Panc1 (cell line): ENCODE results near the gene LTA4H. TPM values are rescaled to one million over a fixed set of nuclear protein-coding genes. Genes with fewer than 3 reads are reported as not detected.

Source experiments
- ATAC-seq: fragments of 200-7000 bp; cut with Tn5 transposase; 2 replicates; pipeline ENCODE4 v1.9.1; 2020; ENCODE audit warnings: mild to moderate bottlenecking, moderate library complexity
- BruUV-seq: library from RNA; stranded (reverse); fragments of 400-500 nt; replicated peaks from 2 replicates; lab custom pipeline; 2021; lab: Mats Ljungman, UMichigan
- CTCF ChIA-PET: fragments of 300-600 bp; sonication (Branson Sonifier 250); formaldehyde crosslinking; loops from one replicate; lab custom pipeline; 2022; ENCODE audit warnings: antibody characterized with exemption; lab: Charles Lee
- POLR2A ChIA-PET: fragments of 300-600 bp; sonication (Branson Sonifier 250); formaldehyde crosslinking; loops from one replicate; lab custom pipeline; 2022; ENCODE audit warnings: antibody characterized with exemption; lab: Charles Lee
- DNase-seq: peaks from one replicate; pipeline ENCODE4 v3.0.0-alpha.2; 2010; ENCODE audit warnings: low read depth, low spot score
- H3K27ac ChIP-seq: 2 replicates; pipeline ENCODE4 v1.5.1; 2011; ENCODE audit warnings: mild to moderate bottlenecking, low read length, inconsistent platforms
- H3K27me3 ChIP-seq: fragments of 200-500 bp; sonication (Bioruptor generic); 2 replicates; pipeline ENCODE4 v1.6.0; 2014; ENCODE audit warnings: low read length, inconsistent platforms; ENCODE audit not compliant: control insufficient read depth, insufficient read depth
- H3K36me3 ChIP-seq: fragments of 200-500 bp; sonication (Bioruptor generic); 2 replicates; pipeline ENCODE4 v1.5.1; 2014; ENCODE audit warnings: inconsistent platforms, mild to moderate bottlenecking, low read length, moderate library complexity; ENCODE audit not compliant: control insufficient read depth, insufficient read depth
- H3K4me1 ChIP-seq: 2 replicates; pipeline ENCODE4 v1.5.1; 2011; ENCODE audit warnings: inconsistent platforms, mild to moderate bottlenecking, low read length, moderate library complexity; ENCODE audit not compliant: control insufficient read depth, insufficient read depth
- H3K4me3 ChIP-seq, 2 experiments: 2 replicates each; pipeline ENCODE4 v1.5.1; 2011 to 2012; ENCODE audit warnings: low read depth in 2 of 2, low read length in 2 of 2, mild to moderate bottlenecking in 2 of 2, inconsistent platforms in 1 of 2, moderate library complexity in 1 of 2
- H3K9me3 ChIP-seq: fragments of 200-500 bp; sonication (Bioruptor generic); 2 replicates; pipeline ENCODE4 v1.5.1; 2014; ENCODE audit warnings: low read depth, mild to moderate bottlenecking, inconsistent platforms, low read length, moderate library complexity; ENCODE audit not compliant: control insufficient read depth, insufficient read depth
- POLR2AphosphoS5 ChIP-seq: IDR thresholded peaks from 2 replicates; pipeline ENCODE4 v1.6.1; 2012; ENCODE audit warnings: mild to moderate bottlenecking, low read depth, low read length, moderate library complexity
- SIN3A ChIP-seq: IDR thresholded peaks from 2 replicates; pipeline ENCODE4 v1.6.1; 2012; ENCODE audit warnings: low read depth, mild to moderate bottlenecking, low read length, moderate library complexity, borderline replicate concordance; ENCODE audit not compliant: insufficient read depth
- TCF7L2 ChIP-seq: IDR thresholded peaks from 2 replicates; pipeline ENCODE4 v1.6.1; 2011; ENCODE audit warnings: mild to moderate bottlenecking, low read depth, low read length, inconsistent platforms
- in situ Hi-C: cut with HindIII; loops from 2 replicates; pipeline ENCODE4 v1.10.0; 2016; ENCODE audit warnings: low sequenced_read_pairs, low pct_unique_long_range_greater_than_20kb
- intact Hi-C: fragments of 100-400 bp; cut with micrococcal nuclease; formaldehyde crosslinking; loops from one replicate; pipeline ENCODE4 v1.10.0; 2022; ENCODE audit not compliant: unreplicated experiment
- total RNA-seq: library from RNA; stranded (reverse); gene quantifications from one replicate; pipeline ENCODE4 v1.2.1, GENCODE V29; 2021; ENCODE audit not compliant: unreplicated experiment
- TF ChIP-seq, protein P1 (sequence below): fragments of 450-650 bp; IDR thresholded peaks from 2 replicates; pipeline ENCODE4 v1.5.1; 2017; ENCODE audit warnings: mild to moderate bottlenecking
- TF ChIP-seq, protein P2 (sequence below), 2 experiments: IDR thresholded peaks; 2 replicates each; pipeline ENCODE4 v1.6.1; 2011 to 2012; ENCODE audit warnings: low read depth in 2 of 2, control low read depth in 1 of 2, low read length in 1 of 2, mild to moderate bottlenecking in 1 of 2, moderate library complexity in 1 of 2; ENCODE audit not compliant: insufficient read depth in 1 of 2

Gene LTA4H
- total RNA-seq, 1 experiment from 2014 or later: 59.6 TPM

DNA sequence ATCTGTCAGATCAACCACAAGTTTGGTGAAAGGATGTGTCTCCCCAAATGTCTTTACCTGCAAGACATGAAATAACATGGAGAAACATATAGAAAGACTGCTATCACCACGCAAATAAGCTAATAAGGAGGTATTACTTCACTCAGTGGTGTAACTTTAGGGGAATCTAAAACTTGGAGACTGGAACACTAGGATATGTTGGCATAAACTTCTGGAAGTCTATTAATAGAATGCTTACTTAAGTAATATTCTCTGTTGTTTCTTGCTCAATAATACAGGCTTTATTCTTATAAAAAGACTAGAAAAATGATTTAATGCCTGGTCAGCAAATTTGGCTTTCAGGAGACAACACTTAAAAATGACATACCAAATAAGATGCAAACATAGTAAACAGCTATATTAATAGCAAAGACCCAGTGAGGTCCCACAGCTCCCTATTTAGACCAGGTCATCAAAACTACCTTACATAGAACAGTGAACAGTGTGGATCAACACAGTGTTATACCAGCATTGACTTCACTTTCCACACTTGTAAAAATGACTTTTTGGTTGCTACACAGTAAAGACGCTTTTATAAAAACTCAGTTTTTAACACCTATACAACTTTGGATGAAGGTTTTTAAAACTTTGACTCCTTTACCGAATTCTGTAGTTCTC lies 20.3 kb downstream of the LTA4H start:
- in situ Hi-C loops: no loop called here
- H3K4me1 ChIP-seq: no peaks in the 10 kb centered on the region
- no peak overlapping the region for H3K4me3 ChIP-seq
- ATAC-seq (no peak), DNase-seq (no peak)
- no peaks in the 10 kb centered on the region for H3K27me3 ChIP-seq
- no TSS peak for BruUV-seq
- H3K9me3 ChIP-seq: no peaks in the 10 kb centered on the region
- CTCF ChIA-PET: no interaction called here
- POLR2A ChIA-PET: no interaction called here
- intact Hi-C loops: loop anchor here (5.0 kb wide), 1 partner anchor 502 kb away; no protein-coding TSS in a partner anchor
- TF ChIP-seq POLR2AphosphoS5: no peak
- H3K36me3 ChIP-seq: peaks cover 19% of the 10 kb centered on the region
- no peak overlapping the region for H3K27ac ChIP-seq

DNA sequence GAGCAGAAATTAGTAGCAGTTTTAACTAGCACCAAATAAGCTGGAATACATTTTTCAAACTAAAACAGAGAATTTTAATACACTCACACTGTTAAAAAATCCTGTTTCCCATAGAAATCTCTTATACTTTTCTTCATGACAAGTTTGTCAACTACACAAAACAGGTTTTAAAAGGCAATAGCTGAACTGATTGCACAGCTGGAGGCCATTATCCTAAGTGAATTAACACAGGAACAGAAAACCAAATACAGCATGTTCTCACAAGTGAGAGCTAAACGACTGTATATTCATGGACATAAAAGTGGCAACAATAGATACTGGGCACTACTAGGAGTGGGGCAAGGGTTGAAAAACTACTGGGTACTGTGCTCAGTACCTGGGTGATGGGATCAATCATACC lies 27.7 kb downstream of the LTA4H start:
- in situ Hi-C loops (no loop called here), intact Hi-C loops (no loop called here)
- Histone ChIP-seq H3K9me3 (no peaks in the 10 kb centered on the region), H3K27me3 (no peaks in the 10 kb centered on the region), H3K4me3 (no peak overlapping the region), H3K4me1 (no peaks in the 10 kb centered on the region), H3K36me3 (peaks cover 11% of the 10 kb centered on the region; the same call in 1 of the 2 replicates), H3K27ac (no peak overlapping the region)
- ChIA-PET CTCF (no interaction called here), POLR2A (no interaction called here)
- ATAC-seq: no peak
- no TSS peak for BruUV-seq
- TF ChIP-seq, protein P1, sequence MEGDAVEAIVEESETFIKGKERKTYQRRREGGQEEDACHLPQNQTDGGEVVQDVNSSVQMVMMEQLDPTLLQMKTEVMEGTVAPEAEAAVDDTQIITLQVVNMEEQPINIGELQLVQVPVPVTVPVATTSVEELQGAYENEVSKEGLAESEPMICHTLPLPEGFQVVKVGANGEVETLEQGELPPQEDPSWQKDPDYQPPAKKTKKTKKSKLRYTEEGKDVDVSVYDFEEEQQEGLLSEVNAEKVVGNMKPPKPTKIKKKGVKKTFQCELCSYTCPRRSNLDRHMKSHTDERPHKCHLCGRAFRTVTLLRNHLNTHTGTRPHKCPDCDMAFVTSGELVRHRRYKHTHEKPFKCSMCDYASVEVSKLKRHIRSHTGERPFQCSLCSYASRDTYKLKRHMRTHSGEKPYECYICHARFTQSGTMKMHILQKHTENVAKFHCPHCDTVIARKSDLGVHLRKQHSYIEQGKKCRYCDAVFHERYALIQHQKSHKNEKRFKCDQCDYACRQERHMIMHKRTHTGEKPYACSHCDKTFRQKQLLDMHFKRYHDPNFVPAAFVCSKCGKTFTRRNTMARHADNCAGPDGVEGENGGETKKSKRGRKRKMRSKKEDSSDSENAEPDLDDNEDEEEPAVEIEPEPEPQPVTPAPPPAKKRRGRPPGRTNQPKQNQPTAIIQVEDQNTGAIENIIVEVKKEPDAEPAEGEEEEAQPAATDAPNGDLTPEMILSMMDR: no peak
- DNase-seq: no peak

DNA sequence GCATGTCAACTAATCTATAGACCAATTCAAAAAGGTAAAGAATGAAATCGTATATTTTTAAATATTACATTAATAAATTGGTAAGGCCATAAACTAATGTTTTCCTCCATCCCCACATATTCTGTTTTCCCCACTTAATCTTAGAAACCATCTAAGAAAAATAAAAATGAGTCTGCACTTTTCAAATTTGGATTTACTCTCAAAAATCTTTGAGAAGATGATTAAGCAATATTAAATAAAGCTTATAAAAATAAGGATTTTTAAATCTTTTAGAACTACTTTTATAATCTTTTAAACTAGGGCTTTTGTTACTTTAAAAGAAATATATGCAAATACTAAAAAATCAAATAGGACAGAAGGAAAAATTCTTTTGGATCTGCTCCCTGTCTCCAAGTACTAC lies 28.7 kb downstream of the LTA4H start:
- in situ Hi-C loops: no loop called here
- no TSS peak for BruUV-seq
- ATAC-seq (no peak), DNase-seq (no peak)
- no peaks in the 10 kb centered on the region for H3K4me1 ChIP-seq
- no peak overlapping the region for H3K27ac ChIP-seq
- ChIA-PET CTCF (no interaction called here), POLR2A (no interaction called here)
- no peaks in the 10 kb centered on the region for H3K27me3 ChIP-seq
- H3K9me3 ChIP-seq: no peaks in the 10 kb centered on the region
- no peak overlapping the region for H3K4me3 ChIP-seq
- peaks cover 12% of the 10 kb centered on the region; the same call in 1 of the 2 replicates for H3K36me3 ChIP-seq
- TF ChIP-seq POLR2AphosphoS5 (no peak), SIN3A (no peak), TCF7L2 (no peak)
- TF ChIP-seq, protein P1: no peak
- TF ChIP-seq, protein P2, sequence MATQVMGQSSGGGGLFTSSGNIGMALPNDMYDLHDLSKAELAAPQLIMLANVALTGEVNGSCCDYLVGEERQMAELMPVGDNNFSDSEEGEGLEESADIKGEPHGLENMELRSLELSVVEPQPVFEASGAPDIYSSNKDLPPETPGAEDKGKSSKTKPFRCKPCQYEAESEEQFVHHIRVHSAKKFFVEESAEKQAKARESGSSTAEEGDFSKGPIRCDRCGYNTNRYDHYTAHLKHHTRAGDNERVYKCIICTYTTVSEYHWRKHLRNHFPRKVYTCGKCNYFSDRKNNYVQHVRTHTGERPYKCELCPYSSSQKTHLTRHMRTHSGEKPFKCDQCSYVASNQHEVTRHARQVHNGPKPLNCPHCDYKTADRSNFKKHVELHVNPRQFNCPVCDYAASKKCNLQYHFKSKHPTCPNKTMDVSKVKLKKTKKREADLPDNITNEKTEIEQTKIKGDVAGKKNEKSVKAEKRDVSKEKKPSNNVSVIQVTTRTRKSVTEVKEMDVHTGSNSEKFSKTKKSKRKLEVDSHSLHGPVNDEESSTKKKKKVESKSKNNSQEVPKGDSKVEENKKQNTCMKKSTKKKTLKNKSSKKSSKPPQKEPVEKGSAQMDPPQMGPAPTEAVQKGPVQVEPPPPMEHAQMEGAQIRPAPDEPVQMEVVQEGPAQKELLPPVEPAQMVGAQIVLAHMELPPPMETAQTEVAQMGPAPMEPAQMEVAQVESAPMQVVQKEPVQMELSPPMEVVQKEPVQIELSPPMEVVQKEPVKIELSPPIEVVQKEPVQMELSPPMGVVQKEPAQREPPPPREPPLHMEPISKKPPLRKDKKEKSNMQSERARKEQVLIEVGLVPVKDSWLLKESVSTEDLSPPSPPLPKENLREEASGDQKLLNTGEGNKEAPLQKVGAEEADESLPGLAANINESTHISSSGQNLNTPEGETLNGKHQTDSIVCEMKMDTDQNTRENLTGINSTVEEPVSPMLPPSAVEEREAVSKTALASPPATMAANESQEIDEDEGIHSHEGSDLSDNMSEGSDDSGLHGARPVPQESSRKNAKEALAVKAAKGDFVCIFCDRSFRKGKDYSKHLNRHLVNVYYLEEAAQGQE (IDR thresholded peaks at IDR 0.05; ENCODE audit: insufficient read depth in 1 of 2, low read depth in 2 of 2, low read length in 1 of 2): no peak
- intact Hi-C loops: no loop called here
